ENCODE results near the gene PI4KA.

DNA sequence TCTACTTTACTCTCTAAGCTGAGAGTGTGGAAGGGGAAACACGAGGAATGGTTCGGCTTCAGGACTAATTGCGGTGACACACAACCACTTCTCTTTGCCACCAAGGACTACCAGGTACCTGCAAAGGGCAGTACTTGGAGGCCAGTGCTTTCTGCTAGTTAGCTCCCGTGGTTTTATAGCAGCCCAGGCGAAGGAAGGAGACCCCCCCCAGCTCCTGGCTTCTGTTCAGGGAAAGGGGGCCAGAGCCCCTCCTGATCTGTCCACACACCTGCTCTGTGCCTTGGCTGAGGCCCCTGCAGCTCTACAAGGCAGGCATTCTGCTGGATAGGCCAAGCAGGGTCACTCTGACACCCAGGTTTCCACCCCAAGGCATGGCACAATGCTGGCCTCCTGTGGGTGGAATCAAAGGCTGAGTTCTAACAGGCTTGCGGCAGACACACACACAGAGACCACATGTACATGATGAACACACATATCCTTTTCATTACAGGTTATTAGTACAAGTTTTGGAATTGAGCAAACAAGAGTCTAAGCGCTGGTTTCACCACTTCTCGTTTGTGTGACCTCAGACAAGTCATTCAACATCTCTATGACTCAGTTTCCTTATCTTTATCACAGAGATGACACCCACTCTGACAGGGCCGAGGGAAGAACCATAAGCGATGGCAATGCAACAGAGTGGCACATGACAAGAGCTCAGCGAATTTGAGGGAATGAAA, 77.2 kb downstream of the PI4KA start:
- TF ChIP-seq POLR2A (IDR thresholded peaks at IDR 0.05; ENCODE audit: low read length) (no peak), GATA1 (IDR thresholded peaks at IDR 0.05; ENCODE audit: low read depth, low read length) (no peak)
